ENCODE measurements around the gene SIRT2.

SIRT2 gene

GRCh38 chr19:38910488-38910887, 11.1 kb upstream of the SIRT2 start:
- no peak overlapping the region for H3K27ac ChIP-seq
- no peak for DNase-seq
- in situ Hi-C loops (cut with HindIII; ENCODE audit: low pct_ligation_motif_present, low sequenced_read_pairs): no loop called here
- no peak overlapping the region for H3K4me3 ChIP-seq (ENCODE audit: low read depth, low read length)
- TF ChIP-seq CTCF (IDR thresholded peaks at IDR 0.05; ENCODE audit: low read depth, low read length, missing control alignments): no peak
- peaks cover 9% of the 10 kb centered on the region for H3K36me3 ChIP-seq (replicated peaks)
- peaks cover 2% of the 10 kb centered on the region for H3K27me3 ChIP-seq (replicated peaks)

- H3K36me3 ChIP-seq (replicated peaks): peaks cover 19% of the 10 kb centered on the region
- peaks cover 2% of the 10 kb centered on the region for H3K27me3 ChIP-seq (replicated peaks)
- no peak overlapping the region for H3K4me3 ChIP-seq (ENCODE audit: low read depth, low read length)
- no peak for TF ChIP-seq CTCF (IDR thresholded peaks at IDR 0.05; ENCODE audit: low read depth, low read length, missing control alignments)
- no peak for DNase-seq
- H3K27ac ChIP-seq: no peak overlapping the region
- in situ Hi-C loops (cut with HindIII; ENCODE audit: low pct_ligation_motif_present, low sequenced_read_pairs): no loop called here
Observed at GRCh38 chr19:38908911-38909310, 9.5 kb upstream of the SIRT2 start.

- no peak for TF ChIP-seq CTCF (IDR thresholded peaks at IDR 0.05; ENCODE audit: low read depth, low read length, missing control alignments)
- in situ Hi-C loops (cut with HindIII; ENCODE audit: low pct_ligation_motif_present, low sequenced_read_pairs): no loop called here
- H3K27me3 ChIP-seq (replicated peaks): peaks cover 2% of the 10 kb centered on the region
- H3K4me3 ChIP-seq (ENCODE audit: low read depth, low read length): no peak overlapping the region
- peaks cover 19% of the 10 kb centered on the region for H3K36me3 ChIP-seq (replicated peaks)
- DNase-seq: no peak
- H3K27ac ChIP-seq: no peak overlapping the region
Observed at GRCh38 chr19:38907670-38908069, 8.3 kb upstream of the SIRT2 start.

GRCh38 chr19:38907227-38907626, 7.8 kb upstream of the SIRT2 start:
- in situ Hi-C loops (cut with HindIII; ENCODE audit: low pct_ligation_motif_present, low sequenced_read_pairs): no loop called here
- Histone ChIP-seq H3K36me3 (replicated peaks) (peaks cover 19% of the 10 kb centered on the region), H3K27me3 (replicated peaks) (peaks cover 2% of the 10 kb centered on the region), H3K4me3 (ENCODE audit: low read depth, low read length) (no peak overlapping the region), H3K27ac (no peak overlapping the region)
- no peak for TF ChIP-seq CTCF (IDR thresholded peaks at IDR 0.05; ENCODE audit: low read depth, low read length, missing control alignments)
- DNase-seq: no peak

- Histone ChIP-seq H3K27ac (no peak overlapping the region), H3K27me3 (replicated peaks) (no peaks in the 10 kb centered on the region), H3K4me3 (ENCODE audit: low read depth, low read length) (no peak overlapping the region), H3K36me3 (replicated peaks) (peaks cover 19% of the 10 kb centered on the region)
- no peak for TF ChIP-seq CTCF (IDR thresholded peaks at IDR 0.05; ENCODE audit: low read depth, low read length, missing control alignments)
- DNase-seq: no peak
- in situ Hi-C loops (cut with HindIII; ENCODE audit: low pct_ligation_motif_present, low sequenced_read_pairs): no loop called here
Observed at GRCh38 chr19:38905620-38906019, 6.2 kb upstream of the SIRT2 start.

Measured in brain microvascular endothelial cell (primary cell).